Fibroblast of mammary gland (primary cell): Measurements from ENCODE around the gene FBXW5.

Experiments used
- DNase-seq: peaks from one replicate; pipeline ENCODE4 v3.0.0-alpha.2; 2010; ENCODE audit warnings: low read depth
- H3K4me3 ChIP-seq: 2 replicates; pipeline ENCODE4 v1.5.1; 2011; ENCODE audit warnings: low read depth, mild to moderate bottlenecking, low read length, moderate library complexity; ENCODE audit not compliant: control insufficient read depth
- TF ChIP-seq, protein P1 (sequence below): conservative IDR thresholded peaks from 2 replicates; pipeline ENCODE4 v1.5.1; 2011; ENCODE audit warnings: low read depth, low read length, inconsistent platforms; ENCODE audit not compliant: control insufficient read depth, insufficient read depth

The FBXW5 gene

DNA sequence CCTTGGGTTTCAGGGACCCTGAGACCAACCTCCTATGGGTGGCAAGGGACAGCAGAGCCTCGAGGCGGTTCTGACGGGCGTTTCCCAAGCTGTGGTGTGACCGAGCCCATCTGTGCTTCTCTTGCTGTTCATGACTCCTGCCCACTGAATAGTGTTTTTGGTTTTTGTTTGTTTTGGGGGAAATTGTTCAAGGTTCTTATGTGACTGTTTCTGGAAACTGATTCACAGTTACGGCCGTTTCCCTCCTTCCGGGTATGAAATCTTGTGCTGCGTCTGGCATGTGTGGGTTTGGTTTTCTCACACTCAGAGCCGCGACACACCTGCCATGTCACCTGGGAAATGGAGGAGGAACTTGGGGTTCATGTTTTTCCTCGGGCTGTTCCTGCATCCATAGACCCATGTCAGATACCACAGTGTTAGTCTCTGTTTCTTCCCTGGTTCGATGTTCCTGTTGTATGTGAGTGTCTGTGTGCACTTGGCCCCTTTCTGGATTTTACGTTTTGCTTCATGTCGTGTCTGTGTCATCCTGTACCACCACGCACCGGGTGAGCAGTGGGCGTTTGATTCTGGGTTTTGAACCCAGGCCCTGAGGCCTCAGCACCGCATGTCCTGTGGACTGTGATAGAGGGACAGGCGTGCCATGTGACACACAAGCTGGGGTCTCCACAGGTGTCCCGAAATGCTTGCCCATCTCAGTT is 28.8 kb downstream of the FBXW5 start:
- DNase-seq: no peak
- TF ChIP-seq, protein P1, sequence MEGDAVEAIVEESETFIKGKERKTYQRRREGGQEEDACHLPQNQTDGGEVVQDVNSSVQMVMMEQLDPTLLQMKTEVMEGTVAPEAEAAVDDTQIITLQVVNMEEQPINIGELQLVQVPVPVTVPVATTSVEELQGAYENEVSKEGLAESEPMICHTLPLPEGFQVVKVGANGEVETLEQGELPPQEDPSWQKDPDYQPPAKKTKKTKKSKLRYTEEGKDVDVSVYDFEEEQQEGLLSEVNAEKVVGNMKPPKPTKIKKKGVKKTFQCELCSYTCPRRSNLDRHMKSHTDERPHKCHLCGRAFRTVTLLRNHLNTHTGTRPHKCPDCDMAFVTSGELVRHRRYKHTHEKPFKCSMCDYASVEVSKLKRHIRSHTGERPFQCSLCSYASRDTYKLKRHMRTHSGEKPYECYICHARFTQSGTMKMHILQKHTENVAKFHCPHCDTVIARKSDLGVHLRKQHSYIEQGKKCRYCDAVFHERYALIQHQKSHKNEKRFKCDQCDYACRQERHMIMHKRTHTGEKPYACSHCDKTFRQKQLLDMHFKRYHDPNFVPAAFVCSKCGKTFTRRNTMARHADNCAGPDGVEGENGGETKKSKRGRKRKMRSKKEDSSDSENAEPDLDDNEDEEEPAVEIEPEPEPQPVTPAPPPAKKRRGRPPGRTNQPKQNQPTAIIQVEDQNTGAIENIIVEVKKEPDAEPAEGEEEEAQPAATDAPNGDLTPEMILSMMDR: no peak
- H3K4me3 ChIP-seq: no peak overlapping the region

DNA sequence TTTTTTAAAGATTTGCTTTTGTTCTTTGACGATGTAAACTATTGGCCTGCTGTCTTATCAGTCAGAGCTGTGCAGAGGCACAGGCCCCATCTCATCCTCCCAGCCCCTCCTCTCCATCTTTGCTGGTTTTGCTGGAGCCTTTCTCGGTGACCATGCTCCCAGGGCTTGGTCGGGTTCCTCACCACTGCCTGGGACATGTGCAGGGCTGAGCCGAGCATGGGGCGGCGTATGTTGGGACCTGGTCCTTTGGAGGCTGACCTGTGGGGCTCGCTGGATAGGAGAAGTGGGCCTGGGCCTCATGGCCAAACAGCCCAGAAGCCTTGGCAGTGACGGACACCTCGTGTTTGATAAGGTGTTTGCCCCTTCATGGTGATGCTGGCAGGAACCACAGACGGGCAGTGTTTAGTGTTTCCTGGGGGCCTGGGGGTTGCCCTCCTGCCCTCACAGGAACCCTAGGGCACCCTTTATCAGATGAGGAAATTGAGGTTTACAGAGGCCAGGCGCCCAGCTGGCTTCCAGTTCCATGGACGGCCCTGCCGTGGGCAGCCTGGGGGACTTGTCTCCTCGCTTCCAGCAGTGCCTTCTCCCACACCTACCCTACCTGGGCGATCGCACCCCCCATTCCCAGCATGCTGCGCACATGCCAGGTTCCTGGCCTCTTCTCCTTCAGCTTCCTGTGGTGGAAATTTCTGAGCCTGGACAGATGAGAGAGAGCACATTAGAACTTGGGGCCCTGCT is 30.7 kb downstream of the FBXW5 start:
- no peak overlapping the region for H3K4me3 ChIP-seq
- no peak for DNase-seq
- TF ChIP-seq, protein P1: no peak

DNA sequence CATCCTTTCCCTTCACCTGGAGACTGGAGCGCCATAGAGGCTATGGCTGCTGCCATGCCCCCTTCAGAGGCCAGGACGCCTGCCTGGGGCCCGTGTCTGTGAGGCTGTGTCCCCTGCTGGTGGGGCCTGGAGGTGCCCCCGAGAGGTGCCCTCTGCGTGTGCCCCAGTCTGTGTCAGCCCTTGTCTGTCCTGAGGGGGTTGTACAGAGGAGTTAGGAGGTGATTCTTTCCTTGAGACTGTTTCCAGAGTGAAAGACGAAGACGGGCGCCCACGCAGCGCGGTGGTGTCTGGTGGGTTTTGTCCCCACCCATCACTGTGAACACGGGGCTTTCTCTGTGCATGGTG is 33.7 kb downstream of the FBXW5 start:
- DNase-seq: no peak
- H3K4me3 ChIP-seq: no peak overlapping the region
- TF ChIP-seq, protein P1: no peak

DNA sequence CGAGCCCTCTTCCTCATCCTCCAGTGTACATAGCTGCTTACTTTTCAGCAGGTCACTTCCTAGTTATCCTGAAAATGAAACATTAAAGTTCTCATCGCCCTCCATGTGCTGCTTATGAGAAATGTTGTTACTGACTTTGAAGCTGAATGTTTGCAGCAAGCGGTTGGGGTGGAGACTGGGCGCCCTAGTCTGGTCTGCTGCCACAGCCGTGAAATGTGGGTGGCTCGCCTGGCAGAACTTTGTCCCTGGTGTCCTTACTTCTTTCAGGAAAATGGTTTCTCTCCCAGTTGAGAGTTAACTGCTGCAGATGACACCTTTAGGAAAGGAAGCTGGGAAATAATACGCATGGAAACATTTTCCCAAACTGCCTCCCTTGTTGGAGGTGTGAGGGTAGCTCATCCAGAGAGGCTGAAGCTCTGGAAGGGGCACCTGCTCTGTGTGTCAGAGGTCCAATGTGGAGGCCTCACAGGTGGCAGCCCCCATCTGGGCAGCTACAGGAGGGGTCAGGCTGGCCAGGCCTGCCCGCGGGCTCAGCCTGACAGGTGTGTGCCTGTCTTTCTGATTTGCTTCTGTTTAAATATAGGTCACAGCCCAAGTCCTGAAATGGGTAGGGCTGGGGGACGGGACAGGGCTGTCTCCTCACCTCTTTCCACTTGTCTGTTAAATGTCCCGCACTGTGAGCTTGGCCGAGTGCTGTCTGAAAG is 34.2 kb downstream of the FBXW5 start:
- no peak for DNase-seq
- TF ChIP-seq, protein P1: no peak
- no peak overlapping the region for H3K4me3 ChIP-seq

DNA sequence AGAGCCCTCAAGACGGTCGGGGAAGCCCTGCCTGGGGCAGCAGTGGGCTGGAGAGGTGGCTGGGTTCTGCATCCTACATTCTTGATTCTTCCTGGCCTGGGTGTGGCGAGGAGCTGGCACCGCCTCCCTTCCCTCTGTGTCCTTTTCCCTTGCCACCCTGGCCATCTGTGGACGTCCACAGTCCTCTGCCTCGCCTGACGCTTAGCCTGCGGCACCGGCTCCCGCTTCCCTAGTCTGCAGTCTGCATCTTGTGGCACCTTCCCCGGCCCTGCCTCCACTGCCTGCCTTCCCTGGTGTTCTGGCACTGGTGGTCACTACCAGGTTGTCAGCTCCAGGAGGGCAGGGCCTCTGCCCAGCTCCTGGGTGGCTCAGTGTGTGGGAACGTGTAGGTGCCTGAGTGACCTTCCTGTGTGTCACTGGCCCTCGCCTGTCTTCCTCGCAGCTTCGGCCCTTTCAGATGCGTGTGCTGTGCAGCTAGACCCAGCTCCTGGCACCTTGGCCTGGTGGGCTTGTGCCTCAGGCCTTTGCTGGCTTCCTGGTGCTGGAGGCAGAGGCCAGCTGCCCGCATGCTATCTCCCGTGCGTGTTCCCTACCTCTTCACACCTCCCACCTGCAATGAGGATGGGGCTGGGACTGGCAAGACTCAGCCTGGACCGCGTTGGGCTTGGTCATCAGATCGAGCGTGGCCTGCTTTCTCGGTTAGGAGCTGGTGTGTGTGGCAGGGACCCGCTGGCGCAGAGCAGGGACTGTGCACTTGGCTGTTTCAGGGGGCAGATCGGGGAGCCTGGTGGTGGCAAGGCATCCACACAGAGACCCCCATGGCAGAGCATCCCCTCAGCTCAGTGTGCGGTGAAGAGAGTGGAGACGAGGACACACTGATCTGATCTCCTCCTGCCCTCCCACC is 37.3 kb downstream of the FBXW5 start:
- TF ChIP-seq, protein P1: no peak
- no peak overlapping the region for H3K4me3 ChIP-seq
- no peak for DNase-seq

DNA sequence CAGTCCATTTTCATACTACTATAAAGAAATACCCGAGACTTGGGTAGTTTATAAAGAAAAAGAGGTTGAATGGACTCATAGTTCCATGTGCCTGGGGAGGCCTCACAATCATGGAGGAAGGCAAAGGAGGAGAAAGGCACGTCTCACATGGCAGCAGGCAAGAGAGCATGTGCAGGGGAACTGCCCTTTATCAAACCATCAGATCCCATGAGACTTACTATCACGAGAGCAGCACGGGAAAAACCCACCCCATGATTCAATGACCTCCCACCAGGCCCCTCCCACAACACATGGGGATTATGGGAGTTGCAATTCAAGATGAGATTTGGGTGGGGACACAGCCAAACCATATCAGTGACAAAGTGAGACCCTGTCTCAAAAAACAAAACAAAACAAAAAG is 38.3 kb downstream of the FBXW5 start:
- TF ChIP-seq, protein P1: no peak
- H3K4me3 ChIP-seq: no peak overlapping the region
- no peak for DNase-seq
